HepG2 (cell line): Measurements from ENCODE around the gene COQ10B. TPM values are rescaled to one million over a fixed set of nuclear protein-coding genes. Genes with fewer than 3 reads are reported as not detected.

Source experiments
- ARNT ChIP-seq: fragments of 450-650 bp; IDR thresholded peaks from 2 replicates; pipeline ENCODE4 v1.6.1; 2017
- BHLHE40 ChIP-seq: IDR thresholded peaks from 2 replicates; pipeline ENCODE4 v1.6.1; 2011; ENCODE audit warnings: low read length, improper control_type of control experiment
- EHMT2 ChIP-seq: fragments of 200-600 bp; sonication (generic); IDR thresholded peaks from 2 replicates; pipeline ENCODE4 v1.7.0; 2017; ENCODE audit warnings: antibody characterized with exemption, low read depth, low read length, borderline replicate concordance
- ESRRA ChIP-seq: sonication (generic); formaldehyde crosslinking; IDR thresholded peaks from 2 replicates; pipeline ENCODE4 v1.5.1; 2020; ENCODE audit warnings: mild to moderate bottlenecking, low read depth, missing genetic modification reagents
- FOSL1 ChIP-seq: sonication (generic); formaldehyde crosslinking; IDR thresholded peaks from 2 replicates; pipeline ENCODE4 v1.9.0; 2021; ENCODE audit warnings: missing genetic modification reagents, borderline replicate concordance
- FOXO1 ChIP-seq: sonication (generic); formaldehyde crosslinking; IDR thresholded peaks from 2 replicates; pipeline ENCODE4 v1.4.0; 2020; ENCODE audit warnings: missing genetic modification reagents
- HNRNPH1 ChIP-seq: fragments of 200-400 bp; formaldehyde crosslinking; optimal IDR thresholded peaks from 2 replicates; pipeline ENCODE3; 2017; ENCODE audit warnings: mild to moderate bottlenecking, low read depth, low read length
- KLF11 ChIP-seq: IDR thresholded peaks from 2 replicates; pipeline ENCODE4 v1.6.1; 2016; ENCODE audit warnings: missing compliant biosample characterization
- KLF13 ChIP-seq: sonication (generic); formaldehyde crosslinking; IDR thresholded peaks from 2 replicates; pipeline ENCODE4 v1.4.0; 2020; ENCODE audit warnings: mild to moderate bottlenecking, missing genetic modification reagents
- MEF2D ChIP-seq: sonication (generic); formaldehyde crosslinking; IDR thresholded peaks from 2 replicates; pipeline ENCODE4 v1.5.1; 2020; ENCODE audit warnings: mild to moderate bottlenecking, missing genetic modification reagents
- MIER3 ChIP-seq: IDR thresholded peaks from 2 replicates; pipeline ENCODE4 v1.6.1; 2016; ENCODE audit warnings: missing compliant biosample characterization, borderline replicate concordance
- NFE2L2 ChIP-seq: fragments of 150-350 bp; IDR thresholded peaks from 2 replicates; pipeline ENCODE4 v1.6.1; 2014; ENCODE audit warnings: low read length
- NKX3-1 ChIP-seq: sonication (generic); formaldehyde crosslinking; IDR thresholded peaks from 2 replicates; pipeline ENCODE4 v1.5.0; 2020; ENCODE audit warnings: missing genetic modification reagents
- PHB2 ChIP-seq: fragments of 450-650 bp; IDR thresholded peaks from 2 replicates; pipeline ENCODE4 v1.6.1; 2018; ENCODE audit not compliant: partially characterized antibody
- POLR2A ChIP-seq, 2 experiments: IDR thresholded peaks; 2 replicates each; pipeline ENCODE4 v1.6.1; 2011; ENCODE audit warnings: low read depth in 2 of 2, low read length in 2 of 2, mild to moderate bottlenecking in 1 of 2, moderate library complexity in 1 of 2; ENCODE audit not compliant: insufficient read depth in 1 of 2
- SETDB1 ChIP-seq: sonication (generic); formaldehyde crosslinking; IDR thresholded peaks from 2 replicates; pipeline ENCODE4 v1.5.1; 2020; ENCODE audit warnings: missing genetic modification reagents, mild to moderate bottlenecking, borderline replicate concordance
- SNAPC2 ChIP-seq: sonication (generic); formaldehyde crosslinking; IDR thresholded peaks from 2 replicates; pipeline ENCODE4 v1.8.1; 2022; ENCODE audit warnings: mild to moderate bottlenecking, missing genetic modification reagents
- SNRNP70 ChIP-seq: fragments of 200-400 bp; formaldehyde crosslinking; IDR thresholded peaks from 2 replicates; pipeline ENCODE4 v1.6.1; 2017; ENCODE audit warnings: mild to moderate bottlenecking, low read depth, low read length, moderate library complexity
- TAF1 ChIP-seq: sonication (generic); formaldehyde crosslinking; IDR thresholded peaks from 2 replicates; pipeline ENCODE4 v1.4.0; 2020; ENCODE audit warnings: missing genetic modification reagents
- ZBTB38 ChIP-seq: sonication (generic); formaldehyde crosslinking; IDR thresholded peaks from 2 replicates; pipeline ENCODE4 v1.5.1; 2020; ENCODE audit warnings: mild to moderate bottlenecking, missing genetic modification reagents
- ZNF12 ChIP-seq: sonication (generic); formaldehyde crosslinking; IDR thresholded peaks from 2 replicates; pipeline ENCODE4 v1.5.0; 2020; ENCODE audit warnings: missing genetic modification reagents
- ZNF33B ChIP-seq: sonication (generic); formaldehyde crosslinking; IDR thresholded peaks from 2 replicates; pipeline ENCODE4 v1.5.1; 2020; ENCODE audit warnings: mild to moderate bottlenecking, missing genetic modification reagents
- ZNF512B ChIP-seq: sonication (generic); formaldehyde crosslinking; IDR thresholded peaks from 2 replicates; pipeline ENCODE4 v1.5.1; 2020; ENCODE audit warnings: missing genetic modification reagents, mild to moderate bottlenecking, borderline replicate concordance
- ZNF563 ChIP-seq: sonication (generic); formaldehyde crosslinking; IDR thresholded peaks from 2 replicates; pipeline ENCODE4 v1.8.0; 2022; ENCODE audit warnings: mild to moderate bottlenecking, moderate library complexity, missing genetic modification reagents
- ZNF629 ChIP-seq: sonication (generic); formaldehyde crosslinking; conservative IDR thresholded peaks from 2 replicates; pipeline ENCODE4 v1.5.0; 2020; ENCODE audit warnings: missing genetic modification reagents
- ZNF652 ChIP-seq: IDR thresholded peaks from 2 replicates; pipeline ENCODE4 v1.6.1; 2016; ENCODE audit warnings: low read depth, borderline replicate concordance
- ZNF776 ChIP-seq: sonication (generic); formaldehyde crosslinking; IDR thresholded peaks from 2 replicates; pipeline ENCODE4 v1.4.0; 2020; ENCODE audit warnings: mild to moderate bottlenecking, missing genetic modification reagents
- polyA plus RNA-seq, 8 experiments: library from polyadenylated mRNA; depleted of rRNA in 3 of 8; stranded (reverse) in 7 of 8; unstranded in 1 of 8; fragments of >200 nt; fragmentation: Illumina TruSeq in 4 of 8; extraction: Trizol in 4 of 8; gene quantifications; 2 replicates each; pipeline versions ENCODE4 v1.2.1 to v1.2.3, GENCODE V29; 2011 to 2016; ENCODE audit warnings: low read depth in 4 of 8, missing spikeins in 1 of 8, mixed read lengths in 1 of 8; ENCODE audit not compliant: insufficient read depth in 1 of 8
- total RNA-seq, 5 experiments: library from RNA; depleted of rRNA; stranded (reverse); fragments of >200 nt; fragmentation: Illumina TruSeq; extraction: Trizol; gene quantifications; 2 replicates each; pipeline ENCODE4 v1.2.3, GENCODE V29; 2016; ENCODE audit warnings: low read depth in 1 of 5
- TF ChIP-seq, protein P1 (sequence below): sonication (generic); formaldehyde crosslinking; IDR thresholded peaks from 2 replicates; pipeline ENCODE4 v1.5.0; 2020; ENCODE audit warnings: mild to moderate bottlenecking, missing genetic modification reagents

The COQ10B gene
- total and polyA plus RNA-seq, 2 of the 13 experiments (the other 11 are each of a cell fraction or from before 2014, with no cell fraction given): 4.6 to 34.9 TPM

DNA sequence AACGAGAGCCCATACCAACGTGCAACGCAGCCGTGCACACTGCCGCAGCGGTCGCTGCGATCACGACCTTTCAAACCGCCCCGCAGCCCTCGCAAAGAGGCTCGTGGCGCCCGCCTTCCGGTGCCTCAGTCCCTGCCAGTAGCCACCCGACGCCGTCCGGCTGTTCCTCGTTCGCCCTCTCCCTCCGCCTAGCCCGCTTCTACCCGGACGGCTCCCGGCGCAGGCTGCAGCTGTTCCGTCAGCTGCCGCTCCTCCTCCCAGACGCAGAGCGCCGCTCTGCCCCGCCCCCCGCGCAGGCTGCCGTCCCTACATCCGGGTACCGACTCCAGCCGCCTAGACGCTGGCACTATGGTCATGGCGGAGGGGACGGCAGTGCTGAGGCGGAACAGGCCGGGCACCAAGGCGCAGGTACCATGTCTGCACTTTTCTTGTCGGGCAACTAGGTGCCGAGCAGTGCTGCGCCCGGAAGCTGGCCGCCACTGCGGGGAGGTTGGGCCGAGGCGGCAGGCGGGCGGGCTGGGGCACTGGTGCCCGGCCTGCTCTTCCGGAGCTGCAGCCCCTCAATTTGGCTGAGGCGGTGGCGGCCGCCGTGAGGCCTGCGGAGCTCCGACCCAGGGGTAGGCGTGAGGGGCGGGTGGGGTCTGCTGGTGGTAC lies 62.5 kb downstream of the COQ10B start, which contains the start of gene MOB4 (continued):
- TF ChIP-seq ZBTB38 (peak; percentile 98), MIER3 (CRISPR knock-in tag) (peak; percentile 98), ZNF33B (CRISPR knock-in tag) (peak; percentile 94; the same call in 1 of the 2 replicates), MEF2D (CRISPR knock-in tag) (peak; percentile 92), PHB2 (no peak), BHLHE40 (peak; percentile 58; the same call in 1 of the 2 replicates), ZNF563 (CRISPR knock-in tag) (peak; percentile 95), ZNF12 (CRISPR knock-in tag) (peak; percentile 69; the same call in 1 of the 2 replicates), ZNF776 (CRISPR knock-in tag) (peak; percentile 95), HNRNPH1 (peak; percentile 49), ESRRA (peak; percentile 90), SETDB1 (CRISPR knock-in tag) (no peak), TAF1 (CRISPR knock-in tag) (peak; percentile 100), FOSL1 (peak; percentile 50), SNRNP70 (no peak), POLR2A (IDR thresholded peaks at IDR 0.05; ENCODE audit: insufficient read depth in 1 of 2, low read depth in 2 of 2, low read length in 2 of 2) (peak; percentile 96 to 97), NKX3-1 (CRISPR knock-in tag) (peak; percentile 76), NFE2L2 (no peak), EHMT2 (no peak), SNAPC2 (CRISPR knock-in tag) (peak; percentile 99), ARNT (no peak), FOXO1 (CRISPR knock-in tag) (peak; percentile 92), ZNF652 (CRISPR knock-in tag) (peak; percentile 63; the same call in 1 of the 2 replicates), KLF13 (CRISPR knock-in tag) (peak; percentile 99), KLF11 (peak; percentile 91; the same call in 1 of the 2 replicates), ZNF512B (CRISPR knock-in tag) (peak; percentile 99), ZNF629 (peak; percentile 60)
- TF ChIP-seq, protein P1, sequence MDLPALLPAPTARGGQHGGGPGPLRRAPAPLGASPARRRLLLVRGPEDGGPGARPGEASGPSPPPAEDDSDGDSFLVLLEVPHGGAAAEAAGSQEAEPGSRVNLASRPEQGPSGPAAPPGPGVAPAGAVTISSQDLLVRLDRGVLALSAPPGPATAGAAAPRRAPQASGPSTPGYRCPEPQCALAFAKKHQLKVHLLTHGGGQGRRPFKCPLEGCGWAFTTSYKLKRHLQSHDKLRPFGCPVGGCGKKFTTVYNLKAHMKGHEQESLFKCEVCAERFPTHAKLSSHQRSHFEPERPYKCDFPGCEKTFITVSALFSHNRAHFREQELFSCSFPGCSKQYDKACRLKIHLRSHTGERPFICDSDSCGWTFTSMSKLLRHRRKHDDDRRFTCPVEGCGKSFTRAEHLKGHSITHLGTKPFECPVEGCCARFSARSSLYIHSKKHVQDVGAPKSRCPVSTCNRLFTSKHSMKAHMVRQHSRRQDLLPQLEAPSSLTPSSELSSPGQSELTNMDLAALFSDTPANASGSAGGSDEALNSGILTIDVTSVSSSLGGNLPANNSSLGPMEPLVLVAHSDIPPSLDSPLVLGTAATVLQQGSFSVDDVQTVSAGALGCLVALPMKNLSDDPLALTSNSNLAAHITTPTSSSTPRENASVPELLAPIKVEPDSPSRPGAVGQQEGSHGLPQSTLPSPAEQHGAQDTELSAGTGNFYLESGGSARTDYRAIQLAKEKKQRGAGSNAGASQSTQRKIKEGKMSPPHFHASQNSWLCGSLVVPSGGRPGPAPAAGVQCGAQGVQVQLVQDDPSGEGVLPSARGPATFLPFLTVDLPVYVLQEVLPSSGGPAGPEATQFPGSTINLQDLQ (CRISPR knock-in tag): peak; percentile 93
